Measurements from ENCODE around the gene EMSY. TPM values are rescaled to one million over a fixed set of nuclear protein-coding genes. Genes with fewer than 3 reads are reported as not detected.

Gene EMSY
- total and polyA plus RNA-seq, 2 of the 13 experiments (the other 11 are each of a cell fraction or from before 2014, with no cell fraction given), result 11.6 to 18.5 TPM

- TF ChIP-seq ZBTB20 (CRISPR knock-in tag; IDR thresholded peaks at IDR 0.05; ENCODE audit: borderline replicate concordance, low read depth), result peak; percentile 20; the same call in 1 of the 2 replicates
- peak; percentile 64; the same call in 1 of the 2 replicates for TF ChIP-seq RFXAP (CRISPR knock-in tag; IDR thresholded peaks at IDR 0.05; ENCODE audit: borderline replicate concordance)
- TF ChIP-seq MED1 (CRISPR knock-in tag; IDR thresholded peaks at IDR 0.05), result peak; percentile 30; the same call in 1 of the 2 replicates
- TF ChIP-seq ZEB1 (IDR thresholded peaks at IDR 0.05; ENCODE audit: insufficient replicate concordance, low read depth), result peak; percentile 45
- no peak for TF ChIP-seq IRX3 (CRISPR knock-in tag; IDR thresholded peaks at IDR 0.05; ENCODE audit: borderline replicate concordance, low read depth)
- peak; percentile 41 for TF ChIP-seq ZNF781 (CRISPR knock-in tag; IDR thresholded peaks at IDR 0.05; ENCODE audit: borderline replicate concordance, not compliant biosample characterization)
- no peak for TF ChIP-seq FOSL1 (CRISPR knock-in tag; IDR thresholded peaks at IDR 0.05; ENCODE audit: borderline replicate concordance)
- peak; percentile 19; the same call in 1 of the 2 replicates for TF ChIP-seq SNAPC2 (CRISPR knock-in tag; IDR thresholded peaks at IDR 0.05)
- no peak for TF ChIP-seq ZNF616 (CRISPR knock-in tag; IDR thresholded peaks at IDR 0.05; ENCODE audit: low read depth)
- TF ChIP-seq PRMT3 (CRISPR knock-in tag; IDR thresholded peaks at IDR 0.05; ENCODE audit: borderline replicate concordance, low read depth), result no peak
- TF ChIP-seq GRHL1 (CRISPR knock-in tag; conservative IDR thresholded peaks at IDR 0.05), result no peak
- no peak for TF ChIP-seq CBX2 (IDR thresholded peaks at IDR 0.05; ENCODE audit: low read depth, low read length)
- TF ChIP-seq CBX2 (CRISPR knock-in tag; IDR thresholded peaks at IDR 0.05; ENCODE audit: low read depth), result no peak
- TF ChIP-seq, protein P1, sequence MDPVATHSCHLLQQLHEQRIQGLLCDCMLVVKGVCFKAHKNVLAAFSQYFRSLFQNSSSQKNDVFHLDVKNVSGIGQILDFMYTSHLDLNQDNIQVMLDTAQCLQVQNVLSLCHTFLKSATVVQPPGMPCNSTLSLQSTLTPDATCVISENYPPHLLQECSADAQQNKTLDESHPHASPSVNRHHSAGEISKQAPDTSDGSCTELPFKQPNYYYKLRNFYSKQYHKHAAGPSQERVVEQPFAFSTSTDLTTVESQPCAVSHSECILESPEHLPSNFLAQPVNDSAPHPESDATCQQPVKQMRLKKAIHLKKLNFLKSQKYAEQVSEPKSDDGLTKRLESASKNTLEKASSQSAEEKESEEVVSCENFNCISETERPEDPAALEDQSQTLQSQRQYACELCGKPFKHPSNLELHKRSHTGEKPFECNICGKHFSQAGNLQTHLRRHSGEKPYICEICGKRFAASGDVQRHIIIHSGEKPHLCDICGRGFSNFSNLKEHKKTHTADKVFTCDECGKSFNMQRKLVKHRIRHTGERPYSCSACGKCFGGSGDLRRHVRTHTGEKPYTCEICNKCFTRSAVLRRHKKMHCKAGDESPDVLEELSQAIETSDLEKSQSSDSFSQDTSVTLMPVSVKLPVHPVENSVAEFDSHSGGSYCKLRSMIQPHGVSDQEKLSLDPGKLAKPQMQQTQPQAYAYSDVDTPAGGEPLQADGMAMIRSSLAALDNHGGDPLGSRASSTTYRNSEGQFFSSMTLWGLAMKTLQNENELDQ (CRISPR knock-in tag; IDR thresholded peaks at IDR 0.05; ENCODE audit: borderline replicate concordance), result no peak
- peak; percentile 88; the same call in 1 of the 2 replicates for TF ChIP-seq ZNF350 (CRISPR knock-in tag; IDR thresholded peaks at IDR 0.05; ENCODE audit: borderline replicate concordance, low read depth)
- TF ChIP-seq, protein P2, sequence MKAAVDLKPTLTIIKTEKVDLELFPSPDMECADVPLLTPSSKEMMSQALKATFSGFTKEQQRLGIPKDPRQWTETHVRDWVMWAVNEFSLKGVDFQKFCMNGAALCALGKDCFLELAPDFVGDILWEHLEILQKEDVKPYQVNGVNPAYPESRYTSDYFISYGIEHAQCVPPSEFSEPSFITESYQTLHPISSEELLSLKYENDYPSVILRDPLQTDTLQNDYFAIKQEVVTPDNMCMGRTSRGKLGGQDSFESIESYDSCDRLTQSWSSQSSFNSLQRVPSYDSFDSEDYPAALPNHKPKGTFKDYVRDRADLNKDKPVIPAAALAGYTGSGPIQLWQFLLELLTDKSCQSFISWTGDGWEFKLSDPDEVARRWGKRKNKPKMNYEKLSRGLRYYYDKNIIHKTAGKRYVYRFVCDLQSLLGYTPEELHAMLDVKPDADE (CRISPR knock-in tag; IDR thresholded peaks at IDR 0.05), result 0 out of 2 replicates have a peak, but pooled peaks have one; percentile 10
- TF ChIP-seq ZSCAN12 (CRISPR knock-in tag; IDR thresholded peaks at IDR 0.05), result no peak
- TF ChIP-seq ZFP82 (CRISPR knock-in tag; IDR thresholded peaks at IDR 0.05; ENCODE audit: borderline replicate concordance), result no peak
- no peak for TF ChIP-seq NR1H2 (CRISPR knock-in tag; IDR thresholded peaks at IDR 0.05; ENCODE audit: borderline replicate concordance, low read depth)
- peak; percentile 51; the same call in 1 of the 2 replicates for TF ChIP-seq ZC3H13 (CRISPR knock-in tag; IDR thresholded peaks at IDR 0.05)
- no peak; the same call in 1 of the 2 replicates for TF ChIP-seq SIN3B (IDR thresholded peaks at IDR 0.05; ENCODE audit: low read length)
- TF ChIP-seq ZNF296 (CRISPR knock-in tag; conservative IDR thresholded peaks at IDR 0.05), result no peak
- no peak for TF ChIP-seq ZNF562 (CRISPR knock-in tag; IDR thresholded peaks at IDR 0.05; ENCODE audit: borderline replicate concordance)
Measured at GRCh38 chr11:76444384-76445120, at the start of gene EMSY (continued).
